ENCODE results near the gene PRKAR2B.

The PRKAR2B gene

DNA sequence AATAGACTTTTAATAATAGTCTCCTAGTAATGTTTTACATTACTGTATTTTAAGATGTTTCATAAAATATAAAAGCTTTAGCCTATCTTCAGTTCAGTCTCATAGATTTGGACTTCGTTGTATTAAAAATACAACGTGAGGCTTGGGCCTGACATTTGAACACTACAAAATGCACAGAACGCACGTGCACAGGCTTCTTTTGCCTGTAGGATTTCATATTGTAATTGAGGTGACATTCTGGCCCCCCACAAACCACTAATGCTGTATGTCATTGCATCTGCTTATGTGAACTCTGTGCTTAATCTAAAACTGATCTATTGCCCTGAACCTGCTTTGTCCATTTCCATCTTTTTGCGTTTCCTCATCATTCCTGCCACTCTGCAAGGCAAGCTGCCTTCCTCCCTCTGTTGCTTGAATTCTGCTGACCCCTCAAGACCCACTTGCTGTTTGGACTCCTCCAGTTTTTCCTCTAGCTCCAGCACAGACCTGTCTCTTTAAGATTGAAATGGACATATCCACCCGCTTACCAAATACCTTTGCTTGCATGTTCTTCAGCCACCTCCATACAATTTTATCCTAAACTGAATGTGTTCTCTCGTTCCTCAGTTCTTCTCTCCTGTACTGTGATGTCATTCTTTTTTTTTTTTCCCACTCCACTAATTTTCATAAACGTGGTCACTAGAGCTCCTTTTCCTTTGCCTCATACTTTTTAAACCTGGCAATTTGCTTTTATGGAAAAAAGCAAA lies 12.4 kb downstream of the PRKAR2B start:
- DNase-seq (ENCODE audit: extremely low spot score), result no peak
- POLR2A ChIA-PET, result no interaction called here
- TF ChIP-seq, protein P1, sequence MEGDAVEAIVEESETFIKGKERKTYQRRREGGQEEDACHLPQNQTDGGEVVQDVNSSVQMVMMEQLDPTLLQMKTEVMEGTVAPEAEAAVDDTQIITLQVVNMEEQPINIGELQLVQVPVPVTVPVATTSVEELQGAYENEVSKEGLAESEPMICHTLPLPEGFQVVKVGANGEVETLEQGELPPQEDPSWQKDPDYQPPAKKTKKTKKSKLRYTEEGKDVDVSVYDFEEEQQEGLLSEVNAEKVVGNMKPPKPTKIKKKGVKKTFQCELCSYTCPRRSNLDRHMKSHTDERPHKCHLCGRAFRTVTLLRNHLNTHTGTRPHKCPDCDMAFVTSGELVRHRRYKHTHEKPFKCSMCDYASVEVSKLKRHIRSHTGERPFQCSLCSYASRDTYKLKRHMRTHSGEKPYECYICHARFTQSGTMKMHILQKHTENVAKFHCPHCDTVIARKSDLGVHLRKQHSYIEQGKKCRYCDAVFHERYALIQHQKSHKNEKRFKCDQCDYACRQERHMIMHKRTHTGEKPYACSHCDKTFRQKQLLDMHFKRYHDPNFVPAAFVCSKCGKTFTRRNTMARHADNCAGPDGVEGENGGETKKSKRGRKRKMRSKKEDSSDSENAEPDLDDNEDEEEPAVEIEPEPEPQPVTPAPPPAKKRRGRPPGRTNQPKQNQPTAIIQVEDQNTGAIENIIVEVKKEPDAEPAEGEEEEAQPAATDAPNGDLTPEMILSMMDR (IDR thresholded peaks at IDR 0.05; ENCODE audit: control extremely low read depth, extremely low read depth, low read depth, missing control alignments), result no peak
- CTCF ChIA-PET, result no interaction called here

DNA sequence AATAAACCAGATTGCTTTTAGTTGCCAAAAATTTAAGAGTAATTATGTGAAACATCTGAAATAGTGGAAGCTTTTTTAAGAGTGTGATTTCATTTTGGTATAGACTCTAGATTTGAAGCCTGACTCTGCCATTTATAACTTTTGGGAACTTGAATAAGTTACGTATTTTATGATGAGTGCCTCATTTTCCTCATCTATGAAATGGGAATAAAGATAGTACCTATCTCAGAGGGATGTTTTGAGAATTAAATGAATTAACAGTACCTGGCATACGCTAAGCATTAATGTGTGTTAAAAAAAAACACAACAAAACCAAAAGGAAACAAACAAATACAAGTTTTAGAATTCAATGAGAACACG lies 12.9 kb downstream of the PRKAR2B start:
- CTCF ChIA-PET, result interaction anchor here (1.2 kb wide), 1 partner anchor 9 kb away, joined by 5 read pairs; no protein-coding TSS in a partner anchor
- TF ChIP-seq, protein P1 (IDR thresholded peaks at IDR 0.05; ENCODE audit: control extremely low read depth, extremely low read depth, low read depth, missing control alignments), result no peak
- no peak for DNase-seq (ENCODE audit: extremely low spot score)
- POLR2A ChIA-PET, result no interaction called here

DNA sequence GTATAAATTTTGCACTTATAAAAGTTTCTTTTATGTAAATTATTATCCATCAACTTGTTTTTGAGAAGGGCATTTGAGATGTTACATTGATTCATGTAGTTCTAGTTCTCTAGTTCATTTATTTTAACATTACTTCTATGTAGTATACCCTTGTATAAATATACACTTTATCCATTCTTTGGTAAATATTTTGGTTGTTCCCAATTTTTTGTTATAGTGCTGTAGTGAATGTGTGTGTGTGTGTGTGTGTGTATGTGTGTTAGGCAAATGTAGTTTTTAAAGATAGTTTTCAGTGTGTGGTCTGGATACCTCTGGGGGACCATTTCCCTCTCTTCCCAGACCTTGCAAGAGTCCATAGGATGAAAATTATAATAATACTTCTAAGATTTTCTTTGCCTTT lies 15.0 kb downstream of the PRKAR2B start:
- TF ChIP-seq, protein P1 (IDR thresholded peaks at IDR 0.05; ENCODE audit: control extremely low read depth, extremely low read depth, low read depth, missing control alignments), result no peak
- ChIA-PET CTCF (no interaction called here), POLR2A (no interaction called here)
- DNase-seq (ENCODE audit: extremely low spot score), result no peak

DNA sequence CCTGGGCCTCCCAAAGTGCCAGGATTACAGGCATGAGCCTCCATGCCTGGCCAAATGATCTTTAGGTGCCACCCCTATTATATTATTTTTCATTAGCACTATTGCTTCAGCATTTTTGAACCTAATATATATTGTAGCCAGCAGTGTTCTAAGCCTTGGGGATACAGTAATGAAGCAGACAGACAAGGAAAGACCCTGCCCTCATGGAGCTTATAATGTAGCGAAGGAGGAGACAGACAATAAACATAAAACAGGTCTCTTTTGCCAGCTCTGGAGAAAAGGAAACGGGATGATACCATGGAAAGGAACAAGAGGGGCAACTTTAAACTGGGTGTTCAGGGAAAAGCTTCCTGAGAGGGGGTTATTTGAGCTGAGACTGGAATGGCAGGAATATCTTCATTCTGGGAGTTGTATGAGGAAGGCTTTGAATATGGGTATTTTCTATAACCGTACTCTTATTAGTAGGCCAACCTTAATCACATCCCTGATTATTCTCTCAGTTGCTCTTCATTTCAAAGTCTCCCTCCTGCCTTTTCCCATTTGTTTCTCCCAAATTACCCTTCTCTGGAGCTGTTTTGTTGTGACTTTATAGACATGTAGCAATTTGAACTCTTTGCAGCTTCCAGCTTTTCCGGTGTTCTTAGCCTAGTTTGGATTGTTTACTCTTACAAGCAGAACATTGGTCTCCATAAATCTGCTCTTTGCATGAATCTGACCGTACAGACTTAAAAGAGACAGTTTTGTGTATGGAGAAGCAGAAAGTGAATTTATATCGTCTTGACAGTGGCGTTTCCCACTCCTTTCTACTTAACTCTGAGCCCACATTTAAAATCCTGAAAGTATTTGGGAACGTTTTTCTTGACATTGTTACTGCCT lies 19.0 kb downstream of the PRKAR2B start:
- TF ChIP-seq, protein P1 (IDR thresholded peaks at IDR 0.05; ENCODE audit: control extremely low read depth, extremely low read depth, low read depth, missing control alignments), result no peak
- ChIA-PET CTCF (interaction anchor here (0.7 to 1.5 kb wide), 2 partner anchors 15 to 17 kb away, joined by 3 read pairs; no protein-coding TSS in a partner anchor), POLR2A (no interaction called here)
- DNase-seq (ENCODE audit: extremely low spot score), result no peak

DNA sequence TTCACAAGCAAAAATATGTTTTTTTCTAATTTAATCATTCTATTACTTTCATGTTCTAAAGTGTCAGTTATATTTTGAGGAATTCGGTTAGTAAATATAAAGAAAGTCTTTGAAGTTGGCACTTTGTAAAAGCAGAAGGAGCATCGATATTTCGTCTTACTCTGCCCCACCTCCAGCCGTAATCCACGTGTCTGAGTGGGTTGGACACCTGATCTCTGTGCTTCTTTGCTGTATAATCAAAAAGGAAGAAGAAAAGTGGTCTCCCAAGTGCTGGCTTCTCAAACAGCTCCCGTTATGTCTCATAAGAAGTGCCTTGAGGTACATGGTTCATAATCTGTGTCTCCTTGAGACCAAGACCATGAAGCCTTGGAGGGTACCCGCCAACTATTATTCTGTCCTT lies 19.8 kb downstream of the PRKAR2B start:
- DNase-seq (ENCODE audit: extremely low spot score), result no peak
- ChIA-PET POLR2A (no interaction called here), CTCF (no interaction called here)
- TF ChIP-seq, protein P1 (IDR thresholded peaks at IDR 0.05; ENCODE audit: control extremely low read depth, extremely low read depth, low read depth, missing control alignments), result no peak

DNA sequence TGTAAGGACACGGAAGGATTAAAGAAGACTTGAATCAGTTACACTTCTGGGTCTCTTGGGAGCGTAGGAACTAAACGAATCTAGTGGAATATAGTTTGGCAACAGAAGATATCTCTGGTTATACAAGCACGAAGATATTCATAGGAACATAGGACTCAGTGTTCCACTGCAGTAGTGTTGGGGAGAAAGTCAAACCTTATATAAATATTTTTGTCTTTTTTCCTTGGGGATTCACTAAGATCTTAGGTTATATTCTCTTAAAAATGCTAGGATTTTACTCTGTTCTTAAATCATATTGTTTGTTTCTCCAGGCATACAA lies 21.4 kb downstream of the PRKAR2B start:
- CTCF ChIA-PET, result no interaction called here

More for the DNA sequence above, 21.4 kb downstream of the PRKAR2B start:
- POLR2A ChIA-PET, result no interaction called here
- no peak for DNase-seq (ENCODE audit: extremely low spot score)
- TF ChIP-seq, protein P1 (IDR thresholded peaks at IDR 0.05; ENCODE audit: control extremely low read depth, extremely low read depth, low read depth, missing control alignments), result no peak

Data from GM10248 (cell line).